NCI-H82 (cell line): ENCODE results near the gene ILDR2.

Experiments used
- DNase-seq: peaks from one replicate; lab custom pipeline; 2025; lab: John Stamatoyannopoulos, UW

Gene ILDR2

DNA sequence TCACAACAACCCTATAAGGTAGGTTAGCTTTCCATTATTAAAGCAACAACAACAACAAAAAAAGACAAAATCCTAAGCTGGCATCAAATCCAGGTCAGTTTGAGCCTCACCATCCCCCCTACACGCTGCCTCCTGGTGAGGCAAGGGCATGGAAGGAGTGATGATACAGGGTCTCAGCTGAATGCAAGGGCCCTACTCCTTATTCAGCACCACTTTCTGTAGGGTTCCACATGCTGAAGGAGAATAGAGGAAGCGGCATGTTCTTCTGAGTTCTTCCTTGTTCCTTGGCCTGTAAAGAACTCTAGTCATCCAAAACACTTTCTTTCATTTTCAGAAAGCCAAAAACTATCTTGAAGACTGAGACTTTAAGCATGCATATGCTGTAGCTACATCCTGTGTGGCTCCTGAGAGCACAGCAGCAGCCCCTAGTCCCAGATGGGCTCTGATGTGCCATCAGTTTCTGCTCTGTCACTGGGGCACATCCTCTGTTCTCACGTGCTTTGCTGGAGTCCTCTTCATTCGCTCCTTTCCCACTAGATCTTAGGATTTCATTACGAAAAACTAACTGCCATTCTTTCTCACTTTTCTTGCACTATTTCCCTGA, 6.2 kb downstream of the ILDR2 start:
- no peak for DNase-seq

GRCh38 chr1:166960858-166961474, 14.4 kb downstream of the ILDR2 start:
- DNase-seq: peak; percentile 10

- no peak for DNase-seq
Observed at GRCh38 chr1:166956872-166957271, 18.5 kb downstream of the ILDR2 start.

- DNase-seq: no peak
Observed at GRCh38 chr1:166956057-166956850, 19.1 kb downstream of the ILDR2 start.

DNA sequence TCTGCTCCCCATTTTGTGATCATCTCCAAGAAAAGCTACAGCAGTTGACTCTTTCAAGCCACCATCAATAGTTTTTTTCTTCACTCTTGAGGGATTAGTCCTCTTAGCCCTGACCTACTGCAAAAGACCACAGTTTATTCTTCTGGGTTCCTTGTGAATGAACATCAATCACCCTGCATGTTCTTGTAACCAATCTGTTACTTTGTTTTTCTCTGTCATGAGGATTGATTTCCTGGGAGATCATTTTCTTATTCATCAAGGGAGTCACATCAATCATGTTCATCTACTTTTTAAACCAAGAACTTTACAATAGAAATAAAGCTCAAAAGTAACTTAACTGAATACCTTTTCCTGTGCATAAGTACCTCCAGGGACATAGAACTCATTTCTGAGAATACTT, 21.8 kb downstream of the ILDR2 start:
- DNase-seq: no peak

DNA sequence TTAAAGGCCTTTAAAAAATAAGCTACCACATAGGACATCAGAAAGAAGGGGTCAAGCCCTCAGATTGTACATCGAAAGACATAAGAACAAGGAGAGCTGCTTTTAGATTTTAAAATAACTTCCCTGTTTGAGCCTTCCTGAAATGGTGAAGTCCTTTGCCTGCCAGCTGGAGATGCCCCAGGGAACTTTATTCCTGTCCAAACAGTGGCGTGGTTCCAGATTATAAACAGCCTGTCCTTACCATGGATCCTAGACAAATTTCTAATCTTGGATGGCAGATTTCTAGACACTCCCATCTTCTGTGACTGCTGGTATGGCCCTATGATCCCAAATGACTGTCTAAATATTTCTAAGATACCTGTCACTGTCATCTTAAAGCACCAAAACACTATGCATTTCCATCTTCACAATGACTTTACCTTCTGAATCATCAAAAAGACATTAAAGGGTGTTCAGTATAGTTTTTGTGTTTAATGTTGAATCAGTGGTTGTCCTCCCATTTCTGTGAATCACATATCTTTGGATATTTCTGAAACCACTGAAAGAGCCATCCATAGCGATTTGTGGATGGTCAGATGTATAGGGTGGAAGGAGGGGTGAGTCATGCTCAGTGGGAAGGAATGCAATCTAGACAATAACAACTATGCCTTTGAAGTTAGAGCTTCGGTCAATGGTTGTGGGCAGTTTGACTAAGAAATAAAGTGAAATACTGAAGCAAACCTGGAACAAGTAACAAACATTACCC, 23.2 kb downstream of the ILDR2 start:
- no peak for DNase-seq

GRCh38 chr1:166951050-166951449, 24.3 kb downstream of the ILDR2 start:
- DNase-seq: peak; percentile 31

- peak; percentile 26 for DNase-seq
Observed at GRCh38 chr1:166950156-166950555, 25.2 kb downstream of the ILDR2 start.

DNA sequence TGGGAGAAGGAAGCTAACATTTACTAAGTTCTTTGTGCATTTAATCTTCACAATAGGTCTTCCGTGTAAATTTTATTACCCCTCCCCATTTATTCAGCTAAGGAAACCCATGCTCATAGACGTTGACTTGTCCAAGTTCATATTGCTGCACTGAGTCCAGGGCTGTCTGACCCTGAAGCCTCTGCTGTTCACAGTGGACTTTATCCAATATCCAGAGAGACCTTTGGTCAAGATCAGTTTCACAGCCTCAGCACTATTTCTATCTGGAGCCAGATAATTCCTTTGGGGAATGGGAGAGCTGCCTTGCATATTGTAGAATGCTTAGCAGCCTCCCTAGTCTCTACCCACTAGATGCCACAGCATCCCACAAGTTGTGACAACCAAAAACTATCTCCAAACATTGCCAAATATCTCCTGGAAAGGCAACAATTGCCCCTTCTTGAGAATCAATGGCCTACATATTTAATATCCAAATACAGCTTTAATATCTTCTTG, 26.4 kb downstream of the ILDR2 start:
- no peak for DNase-seq

DNA sequence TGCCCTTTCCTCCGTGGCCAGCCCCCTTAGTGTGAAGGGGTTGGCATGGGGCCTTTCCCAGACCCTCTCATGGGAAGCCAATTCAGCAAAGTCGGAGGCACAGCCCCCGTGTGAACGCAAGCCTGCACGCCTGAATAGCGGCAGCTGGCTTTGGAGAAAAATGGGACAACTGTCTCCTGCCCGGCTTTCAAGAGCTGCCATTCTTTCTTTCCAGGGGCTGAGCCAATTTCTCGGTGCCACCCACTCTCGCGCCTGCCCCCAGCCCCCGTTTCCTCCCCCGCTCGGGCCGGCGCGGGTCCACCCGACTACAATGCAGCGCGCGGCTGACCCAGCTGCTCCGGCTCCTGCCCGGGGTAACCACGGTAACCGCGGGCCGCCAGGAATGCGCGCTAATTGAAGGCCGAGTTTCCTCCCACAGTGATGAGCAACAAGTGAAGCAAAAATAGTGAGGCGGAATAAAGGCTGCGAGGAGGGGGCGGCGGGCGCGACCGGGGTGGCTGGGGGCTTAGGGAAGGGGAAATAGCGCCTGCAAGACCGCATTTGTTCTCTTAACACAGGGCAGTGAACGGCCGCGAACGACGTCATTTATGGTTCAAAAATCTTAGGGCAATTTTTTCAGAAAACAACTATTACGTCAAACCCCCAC, 27.8 kb downstream of the ILDR2 start:
- DNase-seq: peak; percentile 58

- no peak for DNase-seq
Observed at GRCh38 chr1:166944186-166944967, 31.0 kb downstream of the ILDR2 start.

DNA sequence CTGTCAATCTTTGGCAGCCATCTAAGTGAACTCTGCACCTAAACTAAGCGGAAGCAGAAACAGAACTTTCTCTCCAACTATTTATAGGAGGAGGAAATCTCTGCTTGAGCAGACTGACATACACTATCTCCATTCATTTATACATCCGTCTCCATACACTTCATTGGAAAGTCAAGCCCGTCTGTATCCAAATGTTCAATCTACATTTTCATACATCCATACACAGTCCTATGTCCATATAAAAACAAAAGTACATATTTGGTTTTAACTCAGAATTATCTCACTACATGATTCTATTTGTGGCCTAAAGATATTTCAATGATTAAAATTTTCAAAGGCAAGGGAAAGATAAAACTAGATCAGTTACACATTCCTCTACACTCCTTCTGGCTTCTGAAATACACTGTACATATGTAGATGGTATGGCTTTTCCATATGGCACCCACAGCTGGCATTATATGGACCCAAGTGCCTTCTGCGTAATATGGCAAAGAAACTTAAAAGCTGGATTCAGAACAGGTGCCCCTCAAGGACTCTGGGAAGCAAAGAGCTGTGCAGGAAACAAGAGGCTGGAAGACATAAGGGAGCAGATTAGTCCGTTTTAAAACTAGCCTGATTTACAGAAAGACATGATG, 35.5 kb downstream of the ILDR2 start:
- no peak for DNase-seq

GRCh38 chr1:166937962-166938361, 37.4 kb downstream of the ILDR2 start:
- DNase-seq: no peak

- DNase-seq: no peak
Observed at GRCh38 chr1:166937329-166937728, 38.0 kb downstream of the ILDR2 start.

DNA sequence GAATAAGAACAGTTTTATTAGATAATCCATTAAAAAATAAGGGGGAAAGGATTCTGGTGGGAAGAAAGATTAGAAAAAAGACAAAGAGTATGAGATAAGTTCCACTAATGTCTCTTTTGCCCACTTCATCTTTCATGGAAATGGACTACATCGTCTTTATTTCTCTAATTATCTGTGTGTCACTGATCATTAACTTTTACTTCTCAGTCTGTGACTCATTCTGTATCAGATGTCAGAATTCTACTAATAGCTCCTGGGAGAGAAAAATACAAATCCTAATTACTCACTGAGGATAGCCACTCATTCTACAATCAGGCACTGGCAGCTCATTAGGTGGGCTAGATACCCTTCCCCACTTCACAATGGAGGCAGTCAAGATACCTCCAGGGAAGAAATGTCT, 41.7 kb downstream of the ILDR2 start:
- DNase-seq: no peak

GRCh38 chr1:166933140-166933539, 42.2 kb downstream of the ILDR2 start:
- no peak for DNase-seq

DNA sequence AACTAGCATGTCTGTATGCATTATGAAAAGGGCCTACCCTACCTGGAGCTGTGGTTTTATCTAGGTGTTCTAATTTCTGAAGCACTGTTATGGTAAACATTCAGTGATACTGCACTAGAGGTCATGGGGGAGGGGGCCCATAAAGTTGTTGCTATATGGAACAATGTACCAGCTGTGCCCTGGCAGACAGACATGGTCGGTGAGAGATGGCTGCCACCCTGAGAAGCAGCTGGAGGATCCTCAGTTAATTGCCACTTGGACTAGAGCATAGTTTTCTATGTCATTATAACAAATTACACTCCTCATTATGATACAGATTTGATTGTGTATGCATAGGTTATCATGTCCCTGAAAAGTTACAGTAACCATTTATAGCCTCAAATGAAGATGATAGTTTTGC, 45.4 kb downstream of the ILDR2 start:
- DNase-seq: no peak

- no peak for DNase-seq
Observed at GRCh38 chr1:166927701-166928100, 47.6 kb downstream of the ILDR2 start.

GRCh38 chr1:166925810-166926478, 49.4 kb downstream of the ILDR2 start:
- no peak for DNase-seq
